NCI-H2107 treated with DMSO at 0.1 percent for 48 hours (cell line): ENCODE results near the gene TRIM65.
"Not testable (repeated sequence)": the region's sequence is repeated elsewhere in the genome, so short reads cannot be mapped to it uniquely, and the experiment has no call there.

Experiments
- DNase-seq: peaks from one replicate; lab custom pipeline; 2025; ENCODE audit not compliant: unreplicated experiment; lab: John Stamatoyannopoulos, UW

The TRIM65 gene

GRCh38 chr17:75897160-75898019, 639 bp upstream of the TRIM65 start:
- no peak for DNase-seq

- no peak for DNase-seq
These were observed 1.2 kb downstream of the TRIM65 start for GRCh38 chr17:75895370-75896155.

GRCh38 chr17:75894049-75894733, 2.6 kb downstream of the TRIM65 start:
- DNase-seq: no peak

GRCh38 chr17:75893305-75894048, 3.3 kb downstream of the TRIM65 start:
- no peak for DNase-seq

- DNase-seq: no peak
These were observed 4.1 kb downstream of the TRIM65 start for GRCh38 chr17:75892556-75893224.

GRCh38 chr17:75891605-75892555, 4.9 kb downstream of the TRIM65 start:
- DNase-seq: no peak

- DNase-seq: no peak
These were observed 5.6 kb downstream of the TRIM65 start for GRCh38 chr17:75891022-75891604.

GRCh38 chr17:75889454-75889853, 7.3 kb downstream of the TRIM65 start:
- no peak for DNase-seq

- DNase-seq: no peak
These were observed 8.3 kb downstream of the TRIM65 start for GRCh38 chr17:75888484-75888883.

GRCh38 chr17:75885860-75886259, 10.9 kb downstream of the TRIM65 start:
- not testable (repeated sequence) for DNase-seq

- no peak for DNase-seq
These were observed 11.3 kb downstream of the TRIM65 start for GRCh38 chr17:75885431-75885830.

GRCh38 chr17:75881678-75882454, 14.9 kb downstream of the TRIM65 start:
- DNase-seq: no peak

- no peak for DNase-seq
These were observed 16.5 kb downstream of the TRIM65 start for GRCh38 chr17:75880266-75880665.

GRCh38 chr17:75878174-75878998, 18.4 kb downstream of the TRIM65 start, which contains the start of gene TRIM47:
Gene TRIM47, minus strand, starts transcription at chr17:75878581. Its CDS starts 33 bp downstream, at chr17:75878548.
- no peak for DNase-seq

GRCh38 chr17:75877752-75878173, 19.0 kb downstream of the TRIM65 start:
- no peak for DNase-seq

- no peak for DNase-seq
These were observed 19.6 kb downstream of the TRIM65 start for GRCh38 chr17:75876938-75877751.
